ENCODE data around the gene TMEM259. TPM values are rescaled to one million over a fixed set of nuclear protein-coding genes. Genes with fewer than 3 reads are reported as not detected.

Gene TMEM259
- total RNA-seq, 1 donor, result 49.9 TPM

- no peak overlapping the region for H3K4me3 ChIP-seq (ENCODE audit: low read depth, low read length)
- TF ChIP-seq, protein P1, sequence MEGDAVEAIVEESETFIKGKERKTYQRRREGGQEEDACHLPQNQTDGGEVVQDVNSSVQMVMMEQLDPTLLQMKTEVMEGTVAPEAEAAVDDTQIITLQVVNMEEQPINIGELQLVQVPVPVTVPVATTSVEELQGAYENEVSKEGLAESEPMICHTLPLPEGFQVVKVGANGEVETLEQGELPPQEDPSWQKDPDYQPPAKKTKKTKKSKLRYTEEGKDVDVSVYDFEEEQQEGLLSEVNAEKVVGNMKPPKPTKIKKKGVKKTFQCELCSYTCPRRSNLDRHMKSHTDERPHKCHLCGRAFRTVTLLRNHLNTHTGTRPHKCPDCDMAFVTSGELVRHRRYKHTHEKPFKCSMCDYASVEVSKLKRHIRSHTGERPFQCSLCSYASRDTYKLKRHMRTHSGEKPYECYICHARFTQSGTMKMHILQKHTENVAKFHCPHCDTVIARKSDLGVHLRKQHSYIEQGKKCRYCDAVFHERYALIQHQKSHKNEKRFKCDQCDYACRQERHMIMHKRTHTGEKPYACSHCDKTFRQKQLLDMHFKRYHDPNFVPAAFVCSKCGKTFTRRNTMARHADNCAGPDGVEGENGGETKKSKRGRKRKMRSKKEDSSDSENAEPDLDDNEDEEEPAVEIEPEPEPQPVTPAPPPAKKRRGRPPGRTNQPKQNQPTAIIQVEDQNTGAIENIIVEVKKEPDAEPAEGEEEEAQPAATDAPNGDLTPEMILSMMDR (IDR thresholded peaks at IDR 0.05; ENCODE audit: insufficient read depth, low read length), result no peak
- no peak for DNase-seq (ENCODE audit: low read depth)
Observed at GRCh38 chr19:1042689-1043511, 22.0 kb upstream of the TMEM259 start.

DNA sequence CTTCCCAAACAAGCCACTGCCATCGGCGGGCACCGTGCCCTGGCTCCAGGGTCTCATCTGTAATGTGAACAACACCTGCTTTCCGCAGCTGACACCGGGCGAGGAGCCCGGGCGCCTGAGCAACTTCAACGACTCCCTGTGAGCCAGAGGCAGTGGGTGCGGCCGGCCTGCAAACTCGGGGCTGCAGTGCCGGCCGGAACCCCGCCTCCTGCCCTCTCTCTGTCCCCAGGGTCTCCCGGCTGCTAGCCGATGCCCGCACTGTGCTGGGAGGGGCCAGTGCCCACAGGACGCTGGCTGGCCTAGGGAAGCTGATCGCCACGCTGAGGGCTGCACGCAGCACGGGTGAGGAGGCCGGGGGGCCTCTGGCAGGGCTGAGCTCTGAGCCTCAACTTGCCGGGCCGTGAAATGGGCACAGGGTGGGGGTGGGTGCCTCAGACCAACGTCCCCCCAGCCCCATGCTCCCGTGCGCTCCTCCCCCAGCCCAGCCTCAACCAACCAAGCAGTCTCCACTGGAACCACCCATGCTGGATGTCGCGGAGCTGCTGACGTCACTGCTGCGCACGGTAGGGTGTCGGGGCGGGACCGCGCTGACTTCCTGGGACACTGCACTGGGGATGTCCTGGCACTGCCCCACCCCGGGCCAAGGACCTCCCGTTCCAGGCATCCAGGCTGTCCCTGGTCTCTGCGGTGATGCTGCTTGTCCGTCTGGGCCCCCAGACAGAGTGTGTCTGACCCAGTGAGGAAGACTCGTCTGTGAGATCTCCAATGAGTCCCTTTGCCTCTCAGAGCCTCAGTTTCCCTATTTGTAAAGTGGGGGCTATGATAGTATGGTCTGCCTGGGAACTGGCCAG lies 21.1 kb upstream of the TMEM259 start:
- DNase-seq (ENCODE audit: low read depth), result no peak
- no peak overlapping the region for H3K4me3 ChIP-seq (ENCODE audit: low read depth, low read length)
- TF ChIP-seq, protein P1 (IDR thresholded peaks at IDR 0.05; ENCODE audit: insufficient read depth, low read length), result no peak

GRCh38 chr19:1041272-1041834 lies 20.4 kb upstream of the TMEM259 start:
- TF ChIP-seq, protein P1 (IDR thresholded peaks at IDR 0.05; ENCODE audit: insufficient read depth, low read length), result no peak
- peak overlapping the region; percentile 60 for H3K4me3 ChIP-seq (ENCODE audit: low read depth, low read length)
- DNase-seq (ENCODE audit: low read depth), result no peak

GRCh38 chr19:1040476-1041271 lies 19.8 kb upstream of the TMEM259 start:
- TF ChIP-seq, protein P1 (IDR thresholded peaks at IDR 0.05; ENCODE audit: insufficient read depth, low read length), result peak; percentile 1
- H3K4me3 ChIP-seq (ENCODE audit: low read depth, low read length), result peak overlapping the region; percentile 77
- DNase-seq (ENCODE audit: low read depth), result peak; percentile 93

DNA sequence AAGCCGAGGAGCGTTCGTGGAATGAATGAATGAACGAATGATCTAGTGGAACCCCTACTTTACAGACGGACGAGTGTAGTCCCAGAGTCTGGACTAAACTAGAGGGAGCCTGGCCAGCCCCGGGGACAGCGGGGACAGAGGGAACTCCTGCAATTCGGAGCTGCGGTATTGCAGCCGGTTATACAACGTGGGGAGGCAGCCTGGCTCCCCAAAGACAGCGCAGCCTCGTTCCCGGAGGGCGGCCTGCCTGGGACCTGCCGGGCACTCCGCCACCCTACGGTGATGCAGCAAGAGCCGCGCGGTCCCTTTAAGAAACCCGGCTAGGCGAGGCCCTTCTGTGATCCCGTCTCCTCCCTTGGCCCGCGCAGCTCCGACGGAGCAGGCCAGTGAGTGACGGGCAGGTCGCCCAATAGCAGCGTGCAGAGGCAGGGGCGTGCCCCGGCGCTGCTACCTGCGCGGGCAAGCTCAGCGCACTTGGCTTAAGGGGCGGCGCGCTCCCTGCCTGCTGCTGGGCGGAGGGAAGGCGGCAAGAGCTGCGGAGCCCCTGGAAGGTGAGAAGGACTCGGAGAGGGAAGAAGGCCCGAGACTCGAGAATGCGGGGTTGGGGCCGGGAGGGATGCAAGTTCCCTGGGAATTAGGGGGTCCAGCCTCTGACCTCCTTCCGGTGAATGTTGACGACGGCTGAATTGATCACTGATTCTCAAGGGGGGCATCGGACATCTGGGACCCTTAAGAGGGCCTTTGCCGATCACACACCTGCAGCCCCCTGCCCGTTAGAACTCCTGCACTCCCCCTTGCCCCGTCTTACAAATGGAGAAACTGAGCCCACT lies 18.9 kb upstream of the TMEM259 start, which contains the start of gene ABCA7:
Gene ABCA7 (plus strand): TSS at position 462 of the 830 bp plus-strand sequence. CDS start 1,255 bp downstream, outside the sequence.
- H3K4me3 ChIP-seq (ENCODE audit: low read depth, low read length), result peak within 1 kb of the TSS; percentile 77
- TF ChIP-seq, protein P1 (IDR thresholded peaks at IDR 0.05; ENCODE audit: insufficient read depth, low read length), result no peak
- peak; percentile 97 for DNase-seq (ENCODE audit: low read depth)

Measured in fibroblast of the aortic adventitia (primary cell).